ENCODE measurements around the gene MYH7.

The MYH7 gene

DNA sequence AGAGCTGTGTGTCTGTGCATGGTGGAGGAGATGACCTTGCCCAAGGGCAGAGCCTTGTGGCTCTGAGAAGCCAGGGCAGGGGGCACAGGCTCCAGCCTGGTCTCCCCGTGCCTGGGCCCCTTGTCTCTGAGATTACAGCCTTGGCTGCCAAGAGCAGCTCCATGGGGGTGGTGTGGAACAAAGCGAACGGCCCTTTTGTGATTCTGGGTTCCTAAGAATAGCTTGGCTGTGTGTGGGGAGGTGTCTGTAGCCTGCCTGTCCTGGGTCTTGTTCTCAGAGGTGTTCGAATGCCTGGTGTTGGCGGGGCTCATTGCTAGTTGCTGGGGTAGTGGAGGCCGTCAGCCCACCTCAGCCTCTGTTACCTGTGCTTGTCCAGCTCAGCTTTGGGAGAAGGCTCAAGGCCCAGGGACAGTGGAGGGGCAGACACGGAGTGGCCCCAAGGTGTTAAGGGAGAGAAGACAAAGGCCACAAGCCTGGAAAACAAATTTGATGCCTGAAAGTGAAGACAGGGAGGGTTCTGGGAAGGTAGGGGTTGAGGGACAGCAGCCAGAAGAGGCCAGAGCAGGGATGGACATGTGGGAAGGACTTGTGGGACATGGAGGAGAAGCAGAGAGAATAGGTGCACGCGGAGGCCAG lies 7.4 kb upstream of the MYH7 start:
- H3K36me3 Mint-ChIP-seq (ENCODE audit: low read depth) = no peaks in the 10 kb centered on the region
- intact Hi-C loops (cut with micrococcal nuclease) = no loop called here
- H3K27me3 Mint-ChIP-seq = peaks cover 12% of the 10 kb centered on the region
- no peak overlapping the region for H3K27ac Mint-ChIP-seq
- no peaks in the 10 kb centered on the region for H3K9me3 Mint-ChIP-seq
- H3K4me1 Mint-ChIP-seq (ENCODE audit: low read depth) = no peaks in the 10 kb centered on the region
- no peak overlapping the region for H3K4me3 Mint-ChIP-seq

GRCh38 chr14:23441076-23441475 lies 5.6 kb upstream of the MYH7 start:
- Mint-ChIP-seq H3K36me3 (ENCODE audit: low read depth) (no peaks in the 10 kb centered on the region), H3K4me1 (ENCODE audit: low read depth) (no peaks in the 10 kb centered on the region), H3K27ac (no peak overlapping the region), H3K27me3 (peaks cover 12% of the 10 kb centered on the region), H3K9me3 (no peaks in the 10 kb centered on the region), H3K4me3 (no peak overlapping the region)
- intact Hi-C loops (cut with micrococcal nuclease) = no loop called here

GRCh38 chr14:23439107-23439835 lies 3.8 kb upstream of the MYH7 start:
- Mint-ChIP-seq H3K4me1 (ENCODE audit: low read depth) (no peaks in the 10 kb centered on the region), H3K27me3 (peaks cover 11% of the 10 kb centered on the region), H3K27ac (no peak overlapping the region), H3K9me3 (no peaks in the 10 kb centered on the region), H3K4me3 (no peak overlapping the region), H3K36me3 (ENCODE audit: low read depth) (no peaks in the 10 kb centered on the region)
- intact Hi-C loops (cut with micrococcal nuclease) = no loop called here

DNA sequence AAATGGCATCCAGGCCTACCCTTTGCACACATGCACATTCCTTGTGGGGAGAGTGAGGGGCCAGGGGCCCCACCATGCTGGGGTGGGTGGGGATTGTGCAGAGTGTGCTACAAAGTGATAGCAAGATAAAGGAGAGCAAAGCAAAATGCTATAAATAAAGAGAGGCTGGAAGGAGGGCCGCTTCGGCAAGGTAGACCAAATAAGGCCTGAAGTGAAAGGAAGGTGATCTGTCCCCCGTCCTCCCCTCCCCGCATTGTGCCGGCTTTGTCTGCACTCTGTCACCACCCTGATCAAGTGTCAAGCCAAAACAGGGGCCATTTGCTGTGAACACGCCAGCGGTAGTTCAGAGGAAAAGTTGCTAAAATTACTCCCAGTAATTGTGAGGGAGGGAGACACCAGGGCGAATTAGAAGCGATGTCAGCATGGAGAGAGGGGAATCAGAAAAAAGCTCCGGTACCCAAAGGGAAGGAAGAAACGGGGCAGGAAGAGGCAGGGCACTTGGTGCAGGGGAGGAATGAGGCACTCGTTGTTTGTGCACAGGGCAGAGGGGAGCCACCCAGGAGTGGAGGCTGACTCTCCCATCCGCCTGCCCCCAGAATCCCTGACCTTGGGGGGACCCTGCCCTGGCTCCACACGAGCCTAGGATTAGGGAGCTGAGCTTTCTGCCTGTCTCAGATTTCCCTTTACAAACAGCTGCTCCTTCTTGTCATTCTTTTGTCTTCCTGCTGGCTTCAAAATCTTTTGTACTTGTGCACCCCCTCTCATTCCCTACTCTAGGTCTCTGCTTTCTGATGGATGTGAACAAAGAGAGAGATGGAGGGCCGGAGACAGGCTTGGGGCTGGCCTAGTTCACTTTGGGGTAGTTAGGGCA lies 2.9 kb upstream of the MYH7 start:
- intact Hi-C loops (cut with micrococcal nuclease) = no loop called here
- Mint-ChIP-seq H3K27me3 (peaks cover 8% of the 10 kb centered on the region), H3K36me3 (ENCODE audit: low read depth) (no peaks in the 10 kb centered on the region), H3K4me3 (no peak overlapping the region), H3K9me3 (no peaks in the 10 kb centered on the region), H3K27ac (no peak overlapping the region), H3K4me1 (ENCODE audit: low read depth) (no peaks in the 10 kb centered on the region)

GRCh38 chr14:23437133-23438100 lies 2.0 kb upstream of the MYH7 start:
- Mint-ChIP-seq H3K9me3 (no peaks in the 10 kb centered on the region), H3K27ac (no peak overlapping the region), H3K36me3 (ENCODE audit: low read depth) (no peaks in the 10 kb centered on the region), H3K4me3 (no peak overlapping the region), H3K4me1 (ENCODE audit: low read depth) (no peaks in the 10 kb centered on the region), H3K27me3 (peaks cover 4% of the 10 kb centered on the region)
- intact Hi-C loops (cut with micrococcal nuclease) = no loop called here

DNA sequence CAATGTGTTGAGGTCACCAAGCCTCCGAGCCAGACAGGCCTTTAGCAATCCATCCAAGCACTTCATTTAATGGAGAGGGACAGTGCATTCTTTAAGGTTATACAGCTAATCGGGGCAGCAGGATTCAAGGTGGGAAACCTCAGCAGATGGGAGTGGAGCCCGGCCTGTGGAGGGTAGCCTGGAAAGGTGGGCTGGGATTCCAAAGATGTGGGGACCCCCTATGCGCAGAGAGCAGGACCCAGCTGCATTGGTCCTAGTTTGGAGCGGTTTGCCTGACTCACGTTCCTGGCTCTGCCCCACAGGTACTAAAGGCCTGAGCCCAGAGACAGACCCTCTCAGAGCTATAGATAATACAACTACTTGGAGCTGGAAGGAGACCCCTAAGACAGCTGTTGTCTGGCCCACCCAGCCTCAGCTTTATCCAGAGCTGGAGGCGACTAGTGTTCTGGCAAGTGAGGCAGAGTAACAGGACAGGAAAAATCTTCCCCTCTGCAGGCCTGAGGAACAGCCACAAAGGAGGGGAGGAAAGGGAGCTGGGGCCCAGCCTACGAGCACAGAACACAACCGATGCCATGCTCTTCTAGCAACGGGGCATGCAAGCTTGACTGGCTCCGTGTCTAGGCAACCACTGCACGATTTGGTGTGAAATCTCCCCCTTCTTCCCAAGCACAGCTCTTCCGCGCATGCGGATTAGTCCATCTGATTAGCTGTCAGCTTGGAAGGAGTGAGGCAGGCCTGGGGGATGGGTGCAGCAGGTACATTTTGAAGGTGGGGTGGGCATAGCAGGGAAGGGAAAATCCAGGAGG lies 1.1 kb upstream of the MYH7 start:
- no peak overlapping the region for H3K27ac Mint-ChIP-seq

GRCh38 chr14:23434488-23435222 lies 805 bp downstream of the MYH7 start:
- Mint-ChIP-seq H3K27ac (no peak overlapping the region), H3K27me3 (peaks cover 8% of the 10 kb centered on the region)

More for the DNA sequence above, 1.1 kb upstream of the MYH7 start:
- H3K9me3 Mint-ChIP-seq = no peaks in the 10 kb centered on the region
- H3K4me1 Mint-ChIP-seq (ENCODE audit: low read depth) = no peaks in the 10 kb centered on the region
- intact Hi-C loops (cut with micrococcal nuclease) = no loop called here
- H3K36me3 Mint-ChIP-seq (ENCODE audit: low read depth) = no peaks in the 10 kb centered on the region
- no peak overlapping the region for H3K4me3 Mint-ChIP-seq
- H3K27me3 Mint-ChIP-seq = peaks cover 1% of the 10 kb centered on the region

GRCh38 chr14:23433457-23433856 lies 2.0 kb downstream of the MYH7 start:
- no peaks in the 10 kb centered on the region for H3K36me3 Mint-ChIP-seq (ENCODE audit: low read depth)
- peaks cover 8% of the 10 kb centered on the region for H3K27me3 Mint-ChIP-seq
- intact Hi-C loops (cut with micrococcal nuclease) = no loop called here
- no peak overlapping the region for H3K27ac Mint-ChIP-seq
- no peaks in the 10 kb centered on the region for H3K9me3 Mint-ChIP-seq
- no peaks in the 10 kb centered on the region for H3K4me1 Mint-ChIP-seq (ENCODE audit: low read depth)
- no peak overlapping the region for H3K4me3 Mint-ChIP-seq

More at GRCh38 chr14:23434488-23435222, 805 bp downstream of the MYH7 start:
- H3K36me3 Mint-ChIP-seq (ENCODE audit: low read depth) = no peaks in the 10 kb centered on the region
- no peak overlapping the region for H3K4me3 Mint-ChIP-seq
- H3K4me1 Mint-ChIP-seq (ENCODE audit: low read depth) = no peaks in the 10 kb centered on the region
- intact Hi-C loops (cut with micrococcal nuclease) = no loop called here
- no peaks in the 10 kb centered on the region for H3K9me3 Mint-ChIP-seq

DNA sequence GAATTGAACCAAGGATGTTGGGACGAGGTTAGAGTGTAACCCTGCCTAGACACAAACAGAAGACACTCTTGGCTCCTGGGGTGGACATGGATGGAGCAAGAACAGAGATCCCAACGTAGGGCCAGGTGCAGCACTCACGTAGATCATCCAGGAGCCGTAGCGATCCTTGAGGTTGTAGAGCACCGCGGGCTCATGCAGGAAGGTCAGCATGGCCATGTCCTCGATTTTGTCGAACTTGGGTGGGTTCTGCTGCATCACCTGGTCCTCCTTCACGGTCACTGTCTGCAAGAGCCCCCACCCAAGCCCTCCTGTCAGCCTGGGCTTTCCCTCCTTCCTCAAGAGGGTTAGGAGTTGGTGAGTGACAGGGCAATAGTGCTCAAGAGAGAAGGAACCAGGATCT lies 2.5 kb downstream of the MYH7 start:
- H3K27ac Mint-ChIP-seq = no peak overlapping the region
- no peak overlapping the region for H3K4me3 Mint-ChIP-seq
- no peaks in the 10 kb centered on the region for H3K4me1 Mint-ChIP-seq (ENCODE audit: low read depth)
- peaks cover 8% of the 10 kb centered on the region for H3K27me3 Mint-ChIP-seq
- intact Hi-C loops (cut with micrococcal nuclease) = no loop called here
- H3K9me3 Mint-ChIP-seq = no peaks in the 10 kb centered on the region
- no peaks in the 10 kb centered on the region for H3K36me3 Mint-ChIP-seq (ENCODE audit: low read depth)

DNA sequence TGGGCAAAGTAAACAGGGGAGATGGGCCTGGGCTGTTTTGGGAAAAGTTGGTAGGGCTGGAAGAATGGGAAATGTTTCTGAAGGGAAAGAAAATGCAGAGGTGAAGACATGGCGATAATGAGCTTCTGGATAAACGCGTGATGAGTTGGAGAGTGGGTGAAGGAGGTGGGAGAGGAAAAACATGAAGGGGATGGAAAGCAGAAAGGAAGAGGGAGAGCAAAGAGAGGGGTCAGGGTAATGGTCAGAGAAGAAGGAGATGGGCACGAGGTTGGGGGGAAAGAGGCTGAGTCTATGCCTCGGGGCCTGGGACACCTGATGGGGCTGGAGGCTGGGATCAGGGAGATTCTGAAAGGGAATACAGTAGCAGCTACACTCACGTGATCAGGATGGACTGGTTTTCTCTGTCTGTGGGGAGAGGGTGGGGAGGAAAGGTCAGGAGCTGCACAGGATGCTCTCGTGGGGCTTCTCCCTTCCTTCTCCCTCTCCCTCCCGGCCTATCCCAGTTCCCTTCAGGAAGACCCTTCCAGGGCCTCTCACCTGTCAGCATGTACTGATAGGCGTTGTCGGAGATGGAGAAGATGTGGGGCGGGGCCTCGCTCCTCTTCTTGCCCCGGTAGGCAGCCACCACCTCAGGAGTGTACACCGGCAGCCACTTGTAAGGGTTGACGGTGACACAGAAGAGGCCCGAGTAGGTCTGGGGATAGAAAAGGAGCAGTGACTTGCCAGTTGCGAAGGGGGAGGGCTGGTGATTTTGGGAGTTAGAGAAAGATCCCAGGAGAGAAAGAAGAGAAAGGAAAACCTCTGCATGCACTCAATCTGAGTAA lies 3.1 kb downstream of the MYH7 start:
- H3K36me3 Mint-ChIP-seq (ENCODE audit: low read depth) = no peaks in the 10 kb centered on the region
- H3K4me1 Mint-ChIP-seq (ENCODE audit: low read depth) = no peaks in the 10 kb centered on the region
- H3K27ac Mint-ChIP-seq = no peak overlapping the region
- intact Hi-C loops (cut with micrococcal nuclease) = no loop called here
- H3K4me3 Mint-ChIP-seq = no peak overlapping the region
- H3K27me3 Mint-ChIP-seq = peaks cover 8% of the 10 kb centered on the region
- no peaks in the 10 kb centered on the region for H3K9me3 Mint-ChIP-seq

GRCh38 chr14:23431486-23431885 lies 4.0 kb downstream of the MYH7 start:
- Mint-ChIP-seq H3K36me3 (ENCODE audit: low read depth) (no peaks in the 10 kb centered on the region), H3K4me3 (no peak overlapping the region), H3K27ac (no peak overlapping the region), H3K27me3 (peaks cover 12% of the 10 kb centered on the region), H3K9me3 (no peaks in the 10 kb centered on the region), H3K4me1 (ENCODE audit: low read depth) (no peaks in the 10 kb centered on the region)
- intact Hi-C loops (cut with micrococcal nuclease) = no loop called here

DNA sequence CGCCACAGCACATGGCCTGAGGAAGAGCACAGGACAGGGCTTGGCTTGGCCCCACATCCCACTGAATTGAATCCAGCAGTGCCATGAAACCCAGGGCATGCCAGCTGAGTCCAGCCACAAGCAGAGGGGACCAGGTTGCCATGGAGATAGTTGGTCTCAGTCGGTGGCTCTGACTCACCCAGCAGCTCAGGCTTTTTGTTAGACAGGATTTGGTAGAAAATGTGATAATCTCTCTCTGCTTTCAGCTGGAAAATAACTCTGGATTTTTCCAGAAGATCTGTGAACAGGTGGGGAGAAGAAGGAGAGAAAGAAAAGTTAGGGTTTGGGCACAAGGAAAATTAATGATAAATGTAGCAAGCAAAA lies 4.8 kb downstream of the MYH7 start:
- intact Hi-C loops (cut with micrococcal nuclease) = no loop called here
- Mint-ChIP-seq H3K27ac (no peak overlapping the region), H3K9me3 (no peaks in the 10 kb centered on the region), H3K36me3 (ENCODE audit: low read depth) (no peaks in the 10 kb centered on the region), H3K4me1 (ENCODE audit: low read depth) (no peaks in the 10 kb centered on the region), H3K27me3 (peaks cover 12% of the 10 kb centered on the region), H3K4me3 (no peak overlapping the region)

All from dendritic cell treated with granulocyte-macrophage colony-stimulating factor and Interleukin-4, amounts not matched to agents 40 ng/mL and 50 ng/mL, for 4 days (primary cell).